GM12891 (cell line): Measurements from ENCODE around the gene ETV6.

Source experiments
- POLR2A ChIP-seq: IDR thresholded peaks from 2 replicates; pipeline ENCODE4 v1.6.1; 2011; ENCODE audit warnings: low read depth, low read length, control low read depth
- POLR2AphosphoS5 ChIP-seq: IDR thresholded peaks from 2 replicates; pipeline ENCODE4 v1.6.1; 2011; ENCODE audit warnings: low read depth, low read length, control low read depth

- no peak for TF ChIP-seq POLR2AphosphoS5
- no peak for TF ChIP-seq POLR2A
Observed at GRCh38 chr12:11941606-11942337, 292.3 kb downstream of the ETV6 start.
